Suprapubic skin (tissue), 4 donors: Measurements from ENCODE around the gene CLEC11A. TPM values are rescaled to one million over a fixed set of nuclear protein-coding genes. Genes with fewer than 3 reads are reported as not detected.
"Not testable (repeated sequence)": the region's sequence is repeated elsewhere in the genome, so short reads cannot be mapped to it uniquely, and the experiment has no call there.

Source experiments
- DNase-seq, 2 donors: peaks; one replicate each; pipeline ENCODE4 v3.0.0-alpha.2; 2019; ENCODE audit warnings: low spot score in 2 of 2
- H3K27ac ChIP-seq: fragments of 200-600 bp; sonication (generic); one replicate; pipeline ENCODE4 v1.5.1; 2019
- H3K27me3 ChIP-seq: fragments of 200-600 bp; sonication (generic); one replicate; pipeline ENCODE4 v1.5.1; 2019
- H3K36me3 ChIP-seq: fragments of 200-600 bp; sonication (generic); one replicate; pipeline ENCODE4 v1.5.1; 2019
- H3K4me1 ChIP-seq: fragments of 200-600 bp; sonication (generic); one replicate; pipeline ENCODE4 v1.5.1; 2019
- H3K4me3 ChIP-seq: fragments of 200-600 bp; sonication (generic); one replicate; pipeline ENCODE4 v1.5.1; 2019; ENCODE audit warnings: mild to moderate bottlenecking
- H3K9me3 ChIP-seq: fragments of 200-600 bp; sonication (generic); one replicate; pipeline ENCODE4 v1.5.1; 2019
- EP300 ChIP-seq: sonication (generic); formaldehyde crosslinking; IDR thresholded peaks from one replicate; pipeline ENCODE4 v1.6.1; 2017; ENCODE audit warnings: antibody characterized with exemption
- POLR2A ChIP-seq, 2 donors: fragments of 450-650 bp; IDR thresholded peaks; one replicate each; pipeline ENCODE4 v1.6.1; 2017; ENCODE audit warnings: antibody characterized with exemption in 2 of 2, mild to moderate bottlenecking in 2 of 2, moderate library complexity in 2 of 2
- POLR2AphosphoS5 ChIP-seq, 3 donors: sonication (generic); formaldehyde crosslinking; IDR thresholded peaks; one replicate each; pipeline ENCODE4 v1.6.1; 2017; ENCODE audit warnings: antibody characterized with exemption in 3 of 3
- WGBS: methylation state at CpG from one replicate; pipeline ENCODE4 v1.1.5; 2018; 5-methylcytosine and 5-hydroxymethylcytosine counted together
- total RNA-seq, 4 donors: library from RNA; depleted of rRNA; stranded (reverse); fragments of >200 nt; gene quantifications; one replicate each; pipeline ENCODE4 v1.1.0, GENCODE V29; 2016
- TF ChIP-seq, protein P1 (sequence below), 2 donors: fragments of 200-600 bp in 1 of 2; fragments of 450-650 bp in 1 of 2; sonication (generic) in 1 of 2; IDR thresholded peaks; one replicate each; pipeline ENCODE4 v1.5.1; 2016 to 2019; ENCODE audit warnings: antibody characterized with exemption in 2 of 2, mild to moderate bottlenecking in 1 of 2, moderate library complexity in 1 of 2

CLEC11A gene
- total RNA-seq, 4 donors from 2014 or later: 5.8 to 14.1 (median 7.7) TPM

DNA sequence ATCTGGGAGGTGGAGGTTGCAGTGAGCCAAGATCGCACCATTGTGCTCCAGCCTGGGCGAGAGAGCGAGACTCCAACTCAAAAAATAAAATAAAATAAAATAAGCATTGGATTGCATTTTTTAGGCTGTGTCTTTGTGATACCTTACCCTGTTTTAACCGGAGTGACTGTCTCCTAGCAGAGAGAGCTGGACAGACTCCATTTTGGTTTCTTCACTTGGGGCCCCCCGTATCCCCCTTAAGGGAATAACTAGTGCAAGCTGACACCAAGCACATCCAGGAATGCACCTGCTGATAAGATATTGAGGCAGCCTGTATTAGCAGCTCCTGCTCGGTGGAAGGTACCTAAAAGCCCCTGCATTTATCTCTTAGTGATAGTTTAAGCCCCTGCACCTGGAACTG is 26.3 kb downstream of the CLEC11A start:
- no peaks in the 10 kb centered on the region for H3K9me3 ChIP-seq
- no peak for TF ChIP-seq POLR2A (IDR thresholded peaks at IDR 0.05)
- TF ChIP-seq, protein P1, sequence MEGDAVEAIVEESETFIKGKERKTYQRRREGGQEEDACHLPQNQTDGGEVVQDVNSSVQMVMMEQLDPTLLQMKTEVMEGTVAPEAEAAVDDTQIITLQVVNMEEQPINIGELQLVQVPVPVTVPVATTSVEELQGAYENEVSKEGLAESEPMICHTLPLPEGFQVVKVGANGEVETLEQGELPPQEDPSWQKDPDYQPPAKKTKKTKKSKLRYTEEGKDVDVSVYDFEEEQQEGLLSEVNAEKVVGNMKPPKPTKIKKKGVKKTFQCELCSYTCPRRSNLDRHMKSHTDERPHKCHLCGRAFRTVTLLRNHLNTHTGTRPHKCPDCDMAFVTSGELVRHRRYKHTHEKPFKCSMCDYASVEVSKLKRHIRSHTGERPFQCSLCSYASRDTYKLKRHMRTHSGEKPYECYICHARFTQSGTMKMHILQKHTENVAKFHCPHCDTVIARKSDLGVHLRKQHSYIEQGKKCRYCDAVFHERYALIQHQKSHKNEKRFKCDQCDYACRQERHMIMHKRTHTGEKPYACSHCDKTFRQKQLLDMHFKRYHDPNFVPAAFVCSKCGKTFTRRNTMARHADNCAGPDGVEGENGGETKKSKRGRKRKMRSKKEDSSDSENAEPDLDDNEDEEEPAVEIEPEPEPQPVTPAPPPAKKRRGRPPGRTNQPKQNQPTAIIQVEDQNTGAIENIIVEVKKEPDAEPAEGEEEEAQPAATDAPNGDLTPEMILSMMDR (IDR thresholded peaks at IDR 0.05): no peak
- TF ChIP-seq POLR2AphosphoS5 (IDR thresholded peaks at IDR 0.05): no peak
- TF ChIP-seq EP300: no peak
- no peak for DNase-seq
- peaks cover 22% of the 10 kb centered on the region for H3K27me3 ChIP-seq
- 53% methylated on average over 6 of the region's 6 CpGs for WGBS
- H3K4me1 ChIP-seq: no peaks in the 10 kb centered on the region
- H3K4me3 ChIP-seq: no peak overlapping the region
- H3K36me3 ChIP-seq: no peaks in the 10 kb centered on the region
- H3K27ac ChIP-seq: no peak overlapping the region

DNA sequence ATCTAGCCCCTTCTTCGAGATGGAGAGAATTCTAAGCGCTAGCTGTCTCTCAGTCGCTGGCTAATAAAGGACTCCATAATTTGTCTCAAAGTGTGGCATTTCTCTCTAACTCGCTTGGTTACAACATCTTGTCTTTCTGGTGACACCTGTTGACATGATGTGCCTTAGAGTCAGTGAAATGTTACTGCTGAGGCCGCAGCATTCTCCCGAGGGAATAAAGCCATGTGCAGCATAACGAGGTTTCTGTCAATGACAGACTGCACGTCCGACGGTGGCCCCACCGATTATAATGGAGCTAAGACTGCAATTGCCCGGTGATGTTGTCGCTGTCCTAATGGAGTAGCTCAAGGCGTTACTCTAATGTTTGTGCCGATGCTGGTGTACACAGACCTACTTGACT is 26.8 kb downstream of the CLEC11A start:
- H3K4me1 ChIP-seq: no peaks in the 10 kb centered on the region
- H3K27me3 ChIP-seq: peaks cover 23% of the 10 kb centered on the region
- H3K36me3 ChIP-seq: no peaks in the 10 kb centered on the region
- no peaks in the 10 kb centered on the region for H3K9me3 ChIP-seq
- no peak overlapping the region for H3K4me3 ChIP-seq
- WGBS: 52% methylated on average over 15 of the region's 15 CpGs
- no peak overlapping the region for H3K27ac ChIP-seq
- DNase-seq: no peak
- no peak for TF ChIP-seq EP300
- TF ChIP-seq, protein P1 (IDR thresholded peaks at IDR 0.05): no peak
- no peak for TF ChIP-seq POLR2AphosphoS5 (IDR thresholded peaks at IDR 0.05)
- no peak for TF ChIP-seq POLR2A (IDR thresholded peaks at IDR 0.05)

DNA sequence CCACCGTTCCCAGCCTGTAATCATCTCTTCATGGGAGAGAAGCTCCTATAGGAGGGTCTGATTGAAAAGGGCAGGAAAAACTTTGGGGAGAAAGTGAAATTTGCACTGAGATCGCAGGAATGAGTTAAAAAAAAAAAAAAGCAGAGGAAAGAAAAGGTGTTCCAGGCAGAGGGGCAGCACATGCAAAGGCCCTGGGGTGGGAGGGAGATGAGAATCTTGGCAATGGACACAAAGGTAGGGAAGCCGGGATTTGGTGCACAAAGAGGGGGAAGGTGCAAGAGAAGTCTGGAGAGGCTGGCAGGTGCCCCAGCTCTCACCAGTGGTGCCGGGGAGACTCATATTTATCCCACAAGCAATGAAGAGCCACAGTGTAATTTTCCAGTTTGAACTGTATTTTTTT is 30.7 kb downstream of the CLEC11A start:
- TF ChIP-seq POLR2A (IDR thresholded peaks at IDR 0.05) (no peak), EP300 (no peak), POLR2AphosphoS5 (IDR thresholded peaks at IDR 0.05) (no peak)
- TF ChIP-seq, protein P1 (IDR thresholded peaks at IDR 0.05): no peak

DNA sequence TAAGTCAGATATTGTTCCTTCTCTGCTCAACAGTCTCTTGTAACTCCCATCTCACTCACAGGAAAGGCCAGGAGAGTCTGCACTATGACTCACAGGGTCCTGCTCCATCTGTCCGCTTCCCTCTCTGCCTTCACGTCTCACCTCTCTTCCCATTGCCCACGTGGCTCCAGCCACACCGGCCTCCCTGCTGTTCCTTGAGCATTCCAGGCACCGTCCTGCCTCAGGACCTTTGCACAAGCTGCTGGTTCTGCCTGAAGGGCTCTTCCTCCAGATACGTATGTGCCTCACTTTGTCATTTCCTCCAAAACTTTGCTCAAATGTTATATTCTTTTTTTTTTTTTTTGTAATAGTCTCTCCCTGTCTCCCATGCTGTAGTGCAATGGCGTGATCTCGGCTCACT is 33.1 kb downstream of the CLEC11A start:
- DNase-seq, H3K9me3 ChIP-seq, H3K36me3 ChIP-seq, H3K4me3 ChIP-seq, H3K27ac ChIP-seq, H3K4me1 ChIP-seq: not testable (repeated sequence)
- WGBS: 65% methylated on average over 8 of the region's 8 CpGs
- peaks cover 23% of the 10 kb centered on the region for H3K27me3 ChIP-seq

More for the DNA sequence above, 30.7 kb downstream of the CLEC11A start:
- Histone ChIP-seq H3K27ac (no peak overlapping the region), H3K4me3 (no peak overlapping the region), H3K9me3 (no peaks in the 10 kb centered on the region), H3K36me3 (no peaks in the 10 kb centered on the region), H3K27me3 (peaks cover 25% of the 10 kb centered on the region), H3K4me1 (no peaks in the 10 kb centered on the region)
- DNase-seq: no peak
- WGBS: 78% methylated on average over 4 of the region's 4 CpGs

DNA sequence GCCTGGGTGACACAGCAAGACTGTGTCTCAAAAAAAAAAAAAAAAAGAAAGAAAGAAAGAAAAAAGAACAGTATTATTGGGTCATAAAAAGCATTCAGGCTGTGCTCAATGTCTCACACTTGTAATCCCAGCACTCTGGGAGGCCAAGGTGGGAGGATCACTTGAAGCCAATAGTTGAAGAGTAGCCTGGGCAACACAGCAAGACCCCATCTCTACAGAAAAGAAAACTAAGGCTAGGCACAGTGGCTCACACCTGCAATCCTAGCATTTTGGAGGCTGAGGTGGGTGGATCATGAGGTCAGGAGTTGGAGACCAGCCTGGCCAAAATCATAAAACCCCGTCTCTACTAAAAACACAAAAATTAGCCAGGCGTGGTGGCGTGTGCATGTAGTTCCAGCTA is 34.5 kb downstream of the CLEC11A start:
- WGBS: 92% methylated on average over 3 of the region's 3 CpGs
- not testable (repeated sequence) for H3K27ac ChIP-seq, H3K9me3 ChIP-seq, H3K4me1 ChIP-seq, H3K4me3 ChIP-seq, H3K36me3 ChIP-seq, DNase-seq
- H3K27me3 ChIP-seq: peaks cover 26% of the 10 kb centered on the region

DNA sequence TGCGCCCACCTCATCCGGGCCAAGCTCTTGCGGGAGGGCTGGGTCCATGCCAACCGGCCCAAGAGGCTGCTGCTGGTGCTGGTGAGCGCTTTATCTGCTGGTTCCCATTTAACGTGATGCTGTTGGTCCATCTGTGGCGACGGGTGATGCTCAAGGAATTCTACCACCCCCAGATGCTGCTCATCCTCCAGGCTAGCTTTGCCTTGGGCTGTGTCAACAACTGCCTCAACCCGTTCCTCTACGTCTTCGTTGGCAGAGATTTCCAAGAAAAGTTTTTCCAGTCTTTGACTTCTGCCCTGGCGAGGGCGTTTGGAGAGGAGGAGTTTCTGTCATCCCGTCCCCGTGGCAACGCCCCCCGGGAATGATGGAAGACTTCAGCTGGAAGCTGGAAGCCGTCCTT is 35.9 kb downstream of the CLEC11A start:
- peaks cover 36% of the 10 kb centered on the region for H3K27me3 ChIP-seq
- H3K36me3 ChIP-seq, H3K4me1 ChIP-seq, H3K9me3 ChIP-seq, H3K4me3 ChIP-seq, H3K27ac ChIP-seq, DNase-seq: not testable (repeated sequence)
- WGBS: 66% methylated on average over 13 of the region's 18 CpGs

DNA sequence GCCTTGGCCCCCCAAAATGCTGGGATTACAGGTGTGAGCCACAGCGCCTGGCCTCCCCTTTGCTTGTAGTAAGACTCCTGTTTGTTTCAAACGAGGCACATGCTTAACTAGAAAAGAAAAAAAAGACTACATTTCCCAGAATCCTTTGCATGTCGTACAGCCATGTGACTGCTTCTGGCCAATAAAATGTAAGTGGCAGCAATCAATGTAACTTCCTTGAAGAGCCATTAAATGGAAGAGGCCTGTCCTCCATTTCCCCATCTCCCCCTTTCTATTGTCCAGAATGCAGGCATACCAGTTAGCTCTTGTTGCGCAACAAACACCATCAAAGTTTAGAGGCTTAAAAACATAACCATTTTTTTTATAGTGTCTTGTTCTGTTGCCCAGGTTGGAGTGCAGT is 36.7 kb downstream of the CLEC11A start:
- Histone ChIP-seq H3K36me3 (no peaks in the 10 kb centered on the region), H3K4me3 (no peak overlapping the region), H3K4me1 (no peaks in the 10 kb centered on the region), H3K27ac (no peak overlapping the region), H3K27me3 (peaks cover 33% of the 10 kb centered on the region), H3K9me3 (no peaks in the 10 kb centered on the region)
- DNase-seq: no peak
- WGBS: 76% methylated on average over 4 of the region's 4 CpGs
- TF ChIP-seq, protein P1 (IDR thresholded peaks at IDR 0.05): no peak

DNA sequence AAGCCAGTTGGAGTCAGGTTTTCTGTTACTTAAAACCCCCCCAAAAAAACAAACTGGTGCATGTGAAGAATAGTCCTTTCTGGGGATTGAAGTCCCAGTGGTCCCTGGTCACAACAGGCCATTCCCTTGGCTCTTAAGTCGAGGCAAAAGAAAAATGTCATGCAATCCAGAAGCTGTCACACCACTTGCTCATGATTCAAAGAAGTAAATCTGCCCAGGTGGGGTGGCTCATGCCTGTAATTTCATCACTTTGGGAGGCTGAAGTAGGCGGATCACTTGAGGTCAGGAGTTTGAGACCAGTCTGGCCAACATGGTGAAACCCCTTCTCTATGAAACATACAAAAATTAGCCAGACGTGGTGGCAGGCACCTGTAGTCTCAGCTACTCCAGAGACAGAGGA is 38.3 kb downstream of the CLEC11A start:
- H3K4me3 ChIP-seq, DNase-seq, H3K36me3 ChIP-seq, H3K4me1 ChIP-seq, H3K9me3 ChIP-seq, H3K27ac ChIP-seq: not testable (repeated sequence)
- 64% methylated on average over 3 of the region's 3 CpGs for WGBS
- H3K27me3 ChIP-seq: peaks cover 32% of the 10 kb centered on the region

DNA sequence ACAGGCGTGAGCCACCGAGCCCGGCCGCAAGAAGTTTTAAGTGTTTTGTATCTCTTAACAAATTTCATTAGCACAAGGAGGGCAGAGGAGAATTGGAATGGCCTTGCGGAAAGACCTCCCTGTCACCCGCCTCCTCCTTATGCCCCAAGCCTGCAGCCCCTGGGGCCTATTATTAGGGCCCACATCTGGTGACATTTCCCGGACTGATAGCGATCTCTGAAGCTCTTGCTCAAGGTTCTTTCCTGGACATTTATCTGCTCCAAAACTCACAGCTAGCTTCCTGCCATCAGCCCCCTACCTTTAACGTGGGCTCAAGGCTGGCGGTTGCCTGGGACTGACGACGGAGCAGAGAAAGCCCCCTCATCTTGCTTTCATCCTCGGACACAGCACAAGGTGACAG is 40.4 kb downstream of the CLEC11A start:
- H3K27ac ChIP-seq, H3K36me3 ChIP-seq, H3K4me1 ChIP-seq, H3K4me3 ChIP-seq, DNase-seq, H3K9me3 ChIP-seq: not testable (repeated sequence)
- WGBS: 49% methylated on average over 9 of the region's 13 CpGs
- H3K27me3 ChIP-seq: peaks cover 30% of the 10 kb centered on the region
